ENCODE measurements around the gene DDX54. TPM values are rescaled to one million over a fixed set of nuclear protein-coding genes. Genes with fewer than 3 reads are reported as not detected.
A peak's percentile ranks its signal among the peaks of the same experiment; 100 is the strongest.

Gene DDX54
- total and polyA plus RNA-seq, 7 donors = 19.2 to 82.8 (median 39.6) TPM

DNA sequence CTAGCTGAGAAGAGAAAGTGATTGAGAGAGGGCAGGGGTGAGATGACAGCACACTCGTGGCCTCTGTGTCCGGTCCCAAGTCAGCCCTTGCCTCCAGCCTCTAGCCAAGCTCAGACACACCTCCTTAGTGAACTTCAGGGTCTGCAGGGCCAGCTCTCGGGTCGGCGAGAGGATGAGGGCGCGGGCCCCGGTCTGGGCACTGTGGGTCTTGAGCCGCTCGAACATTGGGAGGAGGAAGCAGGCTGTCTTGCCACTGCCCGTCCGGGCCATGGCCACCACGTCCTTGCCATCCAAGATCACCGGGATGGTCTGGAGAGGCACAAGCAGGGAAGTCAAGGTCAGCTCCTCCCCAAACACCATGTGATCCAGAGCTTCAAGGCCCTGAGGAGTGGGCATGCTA, 6.3 kb downstream of the DDX54 start:
- H3K27me3 ChIP-seq = no peaks in the 10 kb centered on the region
- no peak overlapping the region for H3K27ac ChIP-seq
- no peak overlapping the region for H3K4me3 ChIP-seq
- DNase-seq = no peak
- intact Hi-C loops (cut with DNase I) = no loop called here
- WGBS, 2 donors = 95 to 96% methylated on average over 14 of the region's 14 CpGs
- H3K4me1 ChIP-seq = peaks cover 0 to 11% (median 7%) of the 10 kb centered on the region in 4 donors
- TF ChIP-seq POLR2A (IDR thresholded peaks at IDR 0.05) (no peak), POLR2AphosphoS5 (IDR thresholded peaks at IDR 0.05) (no peak)
- no peaks in the 10 kb centered on the region for H3K9me3 ChIP-seq
- peaks cover 36 to 69% (median 46%) of the 10 kb centered on the region in 4 donors for H3K36me3 ChIP-seq

GRCh38 chr12:113174461-113175384, 10.6 kb downstream of the DDX54 start:
- no peak overlapping the region for H3K27ac ChIP-seq
- TF ChIP-seq EP300 (IDR thresholded peaks at IDR 0.05) (no peak), POLR2A (IDR thresholded peaks at IDR 0.05) (no peak), CTCF (IDR thresholded peaks at IDR 0.05) (peak; percentile 66 to 99 (median 88))
- H3K9me3 ChIP-seq = no peaks in the 10 kb centered on the region
- no peaks in the 10 kb centered on the region for H3K4me1 ChIP-seq
- no peak overlapping the region for H3K4me3 ChIP-seq
- H3K27me3 ChIP-seq = no peaks in the 10 kb centered on the region
- H3K36me3 ChIP-seq = peaks cover 71 to 97% (median 77%) of the 10 kb centered on the region in 4 donors
- intact Hi-C loops (cut with DNase I) = loop anchor here (2.0 kb wide), 1 partner anchor 126 kb away; no protein-coding TSS in a partner anchor
- no peak for DNase-seq
- WGBS, 2 donors = 57 to 62% methylated on average over 32 of the region's 32 CpGs

DNA sequence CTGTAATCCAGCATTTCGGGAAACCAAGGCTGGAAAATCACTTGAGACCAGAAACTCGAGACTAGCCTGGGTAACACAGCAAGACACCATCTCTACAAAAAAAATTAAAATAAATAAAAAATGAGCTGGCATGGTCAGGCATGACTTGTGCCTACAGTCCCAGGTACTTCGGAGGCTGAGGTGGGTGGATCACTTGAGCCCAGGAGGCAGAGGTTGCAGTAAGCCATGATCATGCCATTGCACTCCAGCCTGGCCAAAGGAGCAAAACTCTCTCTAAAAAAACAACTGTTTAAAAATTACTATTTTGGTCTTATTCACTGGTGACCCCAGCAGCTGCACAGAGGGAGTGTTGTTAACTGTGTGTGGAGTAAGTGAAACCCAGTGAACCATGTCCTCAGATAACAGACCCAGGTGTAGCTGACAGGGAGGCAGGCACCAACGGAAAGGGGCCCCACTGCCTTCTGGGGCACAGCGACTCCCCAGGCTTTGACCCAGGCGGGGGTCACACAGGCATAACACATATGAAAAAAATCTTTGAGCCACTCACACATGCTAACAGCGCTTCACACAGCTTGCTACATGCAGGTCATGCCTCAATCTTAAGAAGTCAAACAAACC, 12.1 kb downstream of the DDX54 start:
- no peak overlapping the region for H3K4me3 ChIP-seq
- DNase-seq = no peak
- intact Hi-C loops (cut with DNase I) = no loop called here
- no peaks in the 10 kb centered on the region for H3K9me3 ChIP-seq
- H3K27ac ChIP-seq = no peak overlapping the region
- no peaks in the 10 kb centered on the region for H3K4me1 ChIP-seq
- TF ChIP-seq EP300 (IDR thresholded peaks at IDR 0.05) (no peak), CTCF (IDR thresholded peaks at IDR 0.05) (no peak), POLR2A (IDR thresholded peaks at IDR 0.05) (no peak), POLR2AphosphoS5 (IDR thresholded peaks at IDR 0.05) (no peak)
- H3K27me3 ChIP-seq = no peaks in the 10 kb centered on the region
- peaks cover 72 to 97% (median 81%) of the 10 kb centered on the region in 4 donors for H3K36me3 ChIP-seq
- 85 to 94% methylated on average over 7 of the region's 7 CpGs for WGBS, 2 donors

- TF ChIP-seq CTCF (IDR thresholded peaks at IDR 0.05) (no peak), POLR2A (IDR thresholded peaks at IDR 0.05) (no peak), EP300 (IDR thresholded peaks at IDR 0.05) (no peak), POLR2AphosphoS5 (IDR thresholded peaks at IDR 0.05) (no peak)
- no peaks in the 10 kb centered on the region for H3K9me3 ChIP-seq
- H3K27me3 ChIP-seq = no peaks in the 10 kb centered on the region
- no peak for DNase-seq
- H3K4me3 ChIP-seq = no peak overlapping the region
- H3K4me1 ChIP-seq = no peaks in the 10 kb centered on the region
- WGBS, 2 donors = 95 to 96% methylated on average over 20 of the region's 20 CpGs
- H3K27ac ChIP-seq = no peak overlapping the region
- H3K36me3 ChIP-seq = peaks cover 72 to 97% (median 79%) of the 10 kb centered on the region in 4 donors
- intact Hi-C loops (cut with DNase I) = no loop called here
Measured at GRCh38 chr12:113172185-113172584, 13.1 kb downstream of the DDX54 start.

GRCh38 chr12:113171543-113171942, 13.7 kb downstream of the DDX54 start:
- no peaks in the 10 kb centered on the region for H3K9me3 ChIP-seq
- intact Hi-C loops (cut with DNase I) = no loop called here
- no peak overlapping the region for H3K27ac ChIP-seq
- no peak for TF ChIP-seq POLR2AphosphoS5 (IDR thresholded peaks at IDR 0.05)
- no peak for TF ChIP-seq CTCF (IDR thresholded peaks at IDR 0.05)
- no peaks in the 10 kb centered on the region for H3K27me3 ChIP-seq
- H3K4me3 ChIP-seq = no peak overlapping the region
- WGBS, 2 donors = 78 to 97% methylated on average over 9 of the region's 9 CpGs
- H3K36me3 ChIP-seq = peaks cover 69 to 97% (median 77%) of the 10 kb centered on the region in 4 donors
- DNase-seq = no peak
- no peaks in the 10 kb centered on the region for H3K4me1 ChIP-seq

Measured in sigmoid colon (tissue), 7 donors.